GM23338 (cell line): Measurements from ENCODE around the gene ROBO1. TPM values are rescaled to one million over a fixed set of nuclear protein-coding genes. Genes with fewer than 3 reads are reported as not detected.

Source experiments
- ATAC-seq: fragments of 200-7000 bp; cut with Tn5 transposase; 3 replicates; pipeline ENCODE4 v1.9.1; 2020
- DNase-seq: peaks from one replicate; pipeline ENCODE4 v3.0.0-alpha.2; 2015; ENCODE audit warnings: low spot score
- H2AFZ ChIP-seq: fragments of 200-600 bp; sonication (generic); 2 replicates; pipeline ENCODE4 v1.8.0; 2016; ENCODE audit warnings: antibody characterized with exemption, mild to moderate bottlenecking, moderate library complexity
- H3F3A ChIP-seq: fragments of 200-600 bp; sonication (generic); replicated peaks from 2 replicates; pipeline ENCODE4 v1.8.0; 2017; ENCODE audit warnings: antibody characterized with exemption, mixed run types, low read depth
- H3K27ac ChIP-seq: fragments of 200-600 bp; sonication (generic); 2 replicates; pipeline ENCODE4 v1.6.1; 2016; ENCODE audit warnings: low read depth
- H3K27me3 ChIP-seq: fragments of 200-600 bp; sonication (generic); 2 replicates; pipeline ENCODE4 v1.8.0; 2016; ENCODE audit warnings: mild to moderate bottlenecking, mixed run types, moderate library complexity; ENCODE audit not compliant: insufficient read depth
- H3K36me3 ChIP-seq: fragments of 200-600 bp; sonication (generic); 2 replicates; pipeline ENCODE4 v1.8.0; 2016; ENCODE audit warnings: mild to moderate bottlenecking; ENCODE audit not compliant: insufficient read depth
- H3K4me1 ChIP-seq: fragments of 200-600 bp; sonication (generic); 2 replicates; pipeline ENCODE4 v1.8.0; 2016; ENCODE audit warnings: mild to moderate bottlenecking, moderate library complexity; ENCODE audit not compliant: insufficient read depth
- H3K4me2 ChIP-seq: fragments of 200-600 bp; sonication (generic); 2 replicates; pipeline ENCODE4 v1.7.1; 2017; ENCODE audit warnings: mixed run types
- H3K4me3 ChIP-seq: fragments of 200-600 bp; sonication (generic); 2 replicates; pipeline ENCODE4 v1.6.1; 2016; ENCODE audit warnings: mixed run types
- H3K79me2 ChIP-seq: fragments of 200-600 bp; sonication (generic); replicated peaks from 2 replicates; pipeline ENCODE4 v1.8.0; 2017; ENCODE audit warnings: mild to moderate bottlenecking; ENCODE audit not compliant: insufficient read depth
- H3K9me2 ChIP-seq: fragments of 200-600 bp; sonication (generic); 2 replicates; pipeline ENCODE4 v1.8.0; 2017; ENCODE audit not compliant: insufficient read depth
- H4K20me1 ChIP-seq: fragments of 200-600 bp; sonication (generic); replicated peaks from 2 replicates; pipeline ENCODE4 v1.8.0; 2017; ENCODE audit warnings: mild to moderate bottlenecking; ENCODE audit not compliant: insufficient read depth
- H3K27ac Mint-ChIP-seq: 2 replicates; pipeline ENCODE4 v1.8.0; 2020; ENCODE audit warnings: inconsistent platforms, mild to moderate bottlenecking, moderate library complexity, mixed read lengths
- H3K27me3 Mint-ChIP-seq: 3 replicates; pipeline ENCODE4 v1.8.0; 2022; ENCODE audit warnings: low read depth, mild to moderate bottlenecking, moderate library complexity, mixed read lengths, inconsistent platforms; ENCODE audit not compliant: insufficient read depth, poor library complexity
- H3K36me3 Mint-ChIP-seq: 3 replicates; pipeline ENCODE4 v1.8.0; 2021; ENCODE audit warnings: low read depth, mild to moderate bottlenecking, inconsistent platforms, moderate library complexity, mixed read lengths
- H3K4me1 Mint-ChIP-seq: 3 replicates; pipeline ENCODE4 v1.8.0; 2020; ENCODE audit warnings: mild to moderate bottlenecking, inconsistent platforms, mixed read lengths
- H3K4me3 Mint-ChIP-seq: 3 replicates; pipeline ENCODE4 v1.8.0; 2021; ENCODE audit warnings: moderate library complexity, mild to moderate bottlenecking, inconsistent platforms, mixed read lengths
- H3K9me3 Mint-ChIP-seq: 3 replicates; pipeline ENCODE4 v1.8.0; 2020; ENCODE audit warnings: moderate library complexity, mild to moderate bottlenecking, inconsistent platforms, mixed read lengths
- CREB1 ChIP-seq: fragments of 250-450 bp; sonication (Bioruptor Pico); IDR thresholded peaks from 2 replicates; pipeline ENCODE4 v1.5.0; 2020; ENCODE audit warnings: low read depth, mild to moderate bottlenecking, moderate library complexity
- EZH2 ChIP-seq: fragments of 200-600 bp; sonication (generic); IDR thresholded peaks from one replicate; pipeline ENCODE4 v1.8.0; 2017; ENCODE audit warnings: antibody characterized with exemption, mild to moderate bottlenecking, low read depth; ENCODE audit not compliant: unreplicated experiment
- EZH2phosphoT487 ChIP-seq: fragments of 200-600 bp; sonication (generic); IDR thresholded peaks from one replicate; pipeline ENCODE4 v1.8.1; 2018; ENCODE audit warnings: antibody characterized with exemption; ENCODE audit not compliant: unreplicated experiment
- JUNB ChIP-seq: IDR thresholded peaks from one replicate; pipeline ENCODE4 v1.6.1; 2016; ENCODE audit warnings: antibody characterized with exemption; ENCODE audit not compliant: unreplicated experiment
- NANOG ChIP-seq: IDR thresholded peaks from 2 replicates; pipeline ENCODE4 v1.6.1; 2016; ENCODE audit warnings: antibody characterized with exemption, borderline replicate concordance
- POLR2AphosphoS5 ChIP-seq: IDR thresholded peaks from 2 replicates; pipeline ENCODE4 v1.6.1; 2016; ENCODE audit warnings: antibody characterized with exemption, low read depth
- STAT1 ChIP-seq: IDR thresholded peaks from one replicate; pipeline ENCODE4 v1.6.1; 2016; ENCODE audit warnings: antibody characterized with exemption; ENCODE audit not compliant: unreplicated experiment
- ZNF114 ChIP-seq: fragments of 250-450 bp; sonication (Bioruptor Pico); IDR thresholded peaks from 2 replicates; pipeline ENCODE4 v1.5.0; 2020; ENCODE audit warnings: mild to moderate bottlenecking, moderate library complexity
- ZNF331 ChIP-seq: fragments of 250-450 bp; sonication (Bioruptor Pico); IDR thresholded peaks from 2 replicates; pipeline ENCODE4 v1.5.0; 2020; ENCODE audit warnings: low read depth, mild to moderate bottlenecking, moderate library complexity
- polyA plus RNA-seq: library from polyadenylated mRNA; unstranded; fragments of >200 nt; fragmentation: Nextera tagmentation; extraction: Ambion mirVana; gene quantifications from 2 replicates; pipeline ENCODE4 v1.2.1, GENCODE V29; 2016
- total RNA-seq: library from RNA; depleted of rRNA; stranded (reverse); fragments of >200 nt; shearing (Covaris generic); gene quantifications from 2 replicates; pipeline ENCODE4 v1.2.3, GENCODE V29; 2014
- TF ChIP-seq, protein P1 (sequence below): IDR thresholded peaks from one replicate; pipeline ENCODE4 v1.6.1; 2018; ENCODE audit warnings: antibody characterized with exemption; ENCODE audit not compliant: unreplicated experiment
- TF ChIP-seq, protein P2 (sequence below): IDR thresholded peaks from 2 replicates; pipeline ENCODE4 v1.6.1; 2016; ENCODE audit warnings: antibody characterized with exemption
- TF ChIP-seq, protein P3 (sequence below): fragments of 250-450 bp; sonication (Bioruptor Pico); IDR thresholded peaks from 2 replicates; pipeline ENCODE4 v1.5.0; 2020; ENCODE audit warnings: mild to moderate bottlenecking, moderate library complexity
- TF ChIP-seq, protein P4 (sequence below), 2 experiments: fragments of 200-600 bp in 1 of 2; sonication (generic) in 1 of 2; conservative IDR thresholded peaks; 2 replicates each; pipeline versions ENCODE4 v1.5.1 to v1.6.1; 2016 to 2017; ENCODE audit warnings: antibody characterized with exemption in 2 of 2, low read depth in 2 of 2, mild to moderate bottlenecking in 2 of 2, moderate library complexity in 1 of 2

The ROBO1 gene
- total and polyA plus RNA-seq, 2 experiments from 2014 or later: 19.2 to 78.3 TPM

DNA sequence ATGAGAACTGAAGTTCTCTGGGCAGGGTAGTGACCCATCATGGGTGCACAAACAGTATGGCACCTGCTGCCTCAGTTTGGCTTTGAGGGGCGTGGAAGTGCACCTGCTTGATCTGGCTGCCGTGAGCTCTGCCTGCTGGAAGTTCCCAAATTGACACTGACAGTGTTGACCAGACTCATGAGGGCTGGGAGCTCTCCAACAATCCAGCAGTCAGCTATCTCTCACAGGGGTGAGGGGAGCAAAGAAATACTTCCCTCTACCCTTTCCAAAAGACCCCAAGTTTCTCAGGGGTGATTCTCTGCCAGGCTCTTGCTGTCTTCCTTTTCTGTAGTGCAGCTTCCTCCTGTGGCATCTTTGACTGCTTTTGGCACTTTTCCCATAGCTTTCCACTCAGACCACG, 49.4 kb upstream of the ROBO1 start:
- no peaks in the 10 kb centered on the region for H3K9me2 ChIP-seq
- Mint-ChIP-seq H3K27ac (no peak overlapping the region), H3K27me3 (no peaks in the 10 kb centered on the region), H3K9me3 (peaks cover 14% of the 10 kb centered on the region; the same call in 2 of the 3 replicates), H3K4me3 (no peak overlapping the region), H3K4me1 (peaks cover 4% of the 10 kb centered on the region; the same call in 2 of the 3 replicates), H3K36me3 (no peaks in the 10 kb centered on the region)
- no peak overlapping the region for H3K4me2 ChIP-seq
- H3K4me1 ChIP-seq: no peaks in the 10 kb centered on the region
- H3K36me3 ChIP-seq: no peaks in the 10 kb centered on the region
- no peak overlapping the region for H3K4me3 ChIP-seq
- DNase-seq (no peak), ATAC-seq (no peak)
- TF ChIP-seq, protein P1, sequence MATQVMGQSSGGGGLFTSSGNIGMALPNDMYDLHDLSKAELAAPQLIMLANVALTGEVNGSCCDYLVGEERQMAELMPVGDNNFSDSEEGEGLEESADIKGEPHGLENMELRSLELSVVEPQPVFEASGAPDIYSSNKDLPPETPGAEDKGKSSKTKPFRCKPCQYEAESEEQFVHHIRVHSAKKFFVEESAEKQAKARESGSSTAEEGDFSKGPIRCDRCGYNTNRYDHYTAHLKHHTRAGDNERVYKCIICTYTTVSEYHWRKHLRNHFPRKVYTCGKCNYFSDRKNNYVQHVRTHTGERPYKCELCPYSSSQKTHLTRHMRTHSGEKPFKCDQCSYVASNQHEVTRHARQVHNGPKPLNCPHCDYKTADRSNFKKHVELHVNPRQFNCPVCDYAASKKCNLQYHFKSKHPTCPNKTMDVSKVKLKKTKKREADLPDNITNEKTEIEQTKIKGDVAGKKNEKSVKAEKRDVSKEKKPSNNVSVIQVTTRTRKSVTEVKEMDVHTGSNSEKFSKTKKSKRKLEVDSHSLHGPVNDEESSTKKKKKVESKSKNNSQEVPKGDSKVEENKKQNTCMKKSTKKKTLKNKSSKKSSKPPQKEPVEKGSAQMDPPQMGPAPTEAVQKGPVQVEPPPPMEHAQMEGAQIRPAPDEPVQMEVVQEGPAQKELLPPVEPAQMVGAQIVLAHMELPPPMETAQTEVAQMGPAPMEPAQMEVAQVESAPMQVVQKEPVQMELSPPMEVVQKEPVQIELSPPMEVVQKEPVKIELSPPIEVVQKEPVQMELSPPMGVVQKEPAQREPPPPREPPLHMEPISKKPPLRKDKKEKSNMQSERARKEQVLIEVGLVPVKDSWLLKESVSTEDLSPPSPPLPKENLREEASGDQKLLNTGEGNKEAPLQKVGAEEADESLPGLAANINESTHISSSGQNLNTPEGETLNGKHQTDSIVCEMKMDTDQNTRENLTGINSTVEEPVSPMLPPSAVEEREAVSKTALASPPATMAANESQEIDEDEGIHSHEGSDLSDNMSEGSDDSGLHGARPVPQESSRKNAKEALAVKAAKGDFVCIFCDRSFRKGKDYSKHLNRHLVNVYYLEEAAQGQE: no peak
- TF ChIP-seq EZH2: no peak
- TF ChIP-seq EZH2phosphoT487: no peak
- no peak for TF ChIP-seq JUNB
- TF ChIP-seq STAT1: no peak
- TF ChIP-seq, protein P2, sequence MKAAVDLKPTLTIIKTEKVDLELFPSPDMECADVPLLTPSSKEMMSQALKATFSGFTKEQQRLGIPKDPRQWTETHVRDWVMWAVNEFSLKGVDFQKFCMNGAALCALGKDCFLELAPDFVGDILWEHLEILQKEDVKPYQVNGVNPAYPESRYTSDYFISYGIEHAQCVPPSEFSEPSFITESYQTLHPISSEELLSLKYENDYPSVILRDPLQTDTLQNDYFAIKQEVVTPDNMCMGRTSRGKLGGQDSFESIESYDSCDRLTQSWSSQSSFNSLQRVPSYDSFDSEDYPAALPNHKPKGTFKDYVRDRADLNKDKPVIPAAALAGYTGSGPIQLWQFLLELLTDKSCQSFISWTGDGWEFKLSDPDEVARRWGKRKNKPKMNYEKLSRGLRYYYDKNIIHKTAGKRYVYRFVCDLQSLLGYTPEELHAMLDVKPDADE: no peak
- TF ChIP-seq, protein P3, sequence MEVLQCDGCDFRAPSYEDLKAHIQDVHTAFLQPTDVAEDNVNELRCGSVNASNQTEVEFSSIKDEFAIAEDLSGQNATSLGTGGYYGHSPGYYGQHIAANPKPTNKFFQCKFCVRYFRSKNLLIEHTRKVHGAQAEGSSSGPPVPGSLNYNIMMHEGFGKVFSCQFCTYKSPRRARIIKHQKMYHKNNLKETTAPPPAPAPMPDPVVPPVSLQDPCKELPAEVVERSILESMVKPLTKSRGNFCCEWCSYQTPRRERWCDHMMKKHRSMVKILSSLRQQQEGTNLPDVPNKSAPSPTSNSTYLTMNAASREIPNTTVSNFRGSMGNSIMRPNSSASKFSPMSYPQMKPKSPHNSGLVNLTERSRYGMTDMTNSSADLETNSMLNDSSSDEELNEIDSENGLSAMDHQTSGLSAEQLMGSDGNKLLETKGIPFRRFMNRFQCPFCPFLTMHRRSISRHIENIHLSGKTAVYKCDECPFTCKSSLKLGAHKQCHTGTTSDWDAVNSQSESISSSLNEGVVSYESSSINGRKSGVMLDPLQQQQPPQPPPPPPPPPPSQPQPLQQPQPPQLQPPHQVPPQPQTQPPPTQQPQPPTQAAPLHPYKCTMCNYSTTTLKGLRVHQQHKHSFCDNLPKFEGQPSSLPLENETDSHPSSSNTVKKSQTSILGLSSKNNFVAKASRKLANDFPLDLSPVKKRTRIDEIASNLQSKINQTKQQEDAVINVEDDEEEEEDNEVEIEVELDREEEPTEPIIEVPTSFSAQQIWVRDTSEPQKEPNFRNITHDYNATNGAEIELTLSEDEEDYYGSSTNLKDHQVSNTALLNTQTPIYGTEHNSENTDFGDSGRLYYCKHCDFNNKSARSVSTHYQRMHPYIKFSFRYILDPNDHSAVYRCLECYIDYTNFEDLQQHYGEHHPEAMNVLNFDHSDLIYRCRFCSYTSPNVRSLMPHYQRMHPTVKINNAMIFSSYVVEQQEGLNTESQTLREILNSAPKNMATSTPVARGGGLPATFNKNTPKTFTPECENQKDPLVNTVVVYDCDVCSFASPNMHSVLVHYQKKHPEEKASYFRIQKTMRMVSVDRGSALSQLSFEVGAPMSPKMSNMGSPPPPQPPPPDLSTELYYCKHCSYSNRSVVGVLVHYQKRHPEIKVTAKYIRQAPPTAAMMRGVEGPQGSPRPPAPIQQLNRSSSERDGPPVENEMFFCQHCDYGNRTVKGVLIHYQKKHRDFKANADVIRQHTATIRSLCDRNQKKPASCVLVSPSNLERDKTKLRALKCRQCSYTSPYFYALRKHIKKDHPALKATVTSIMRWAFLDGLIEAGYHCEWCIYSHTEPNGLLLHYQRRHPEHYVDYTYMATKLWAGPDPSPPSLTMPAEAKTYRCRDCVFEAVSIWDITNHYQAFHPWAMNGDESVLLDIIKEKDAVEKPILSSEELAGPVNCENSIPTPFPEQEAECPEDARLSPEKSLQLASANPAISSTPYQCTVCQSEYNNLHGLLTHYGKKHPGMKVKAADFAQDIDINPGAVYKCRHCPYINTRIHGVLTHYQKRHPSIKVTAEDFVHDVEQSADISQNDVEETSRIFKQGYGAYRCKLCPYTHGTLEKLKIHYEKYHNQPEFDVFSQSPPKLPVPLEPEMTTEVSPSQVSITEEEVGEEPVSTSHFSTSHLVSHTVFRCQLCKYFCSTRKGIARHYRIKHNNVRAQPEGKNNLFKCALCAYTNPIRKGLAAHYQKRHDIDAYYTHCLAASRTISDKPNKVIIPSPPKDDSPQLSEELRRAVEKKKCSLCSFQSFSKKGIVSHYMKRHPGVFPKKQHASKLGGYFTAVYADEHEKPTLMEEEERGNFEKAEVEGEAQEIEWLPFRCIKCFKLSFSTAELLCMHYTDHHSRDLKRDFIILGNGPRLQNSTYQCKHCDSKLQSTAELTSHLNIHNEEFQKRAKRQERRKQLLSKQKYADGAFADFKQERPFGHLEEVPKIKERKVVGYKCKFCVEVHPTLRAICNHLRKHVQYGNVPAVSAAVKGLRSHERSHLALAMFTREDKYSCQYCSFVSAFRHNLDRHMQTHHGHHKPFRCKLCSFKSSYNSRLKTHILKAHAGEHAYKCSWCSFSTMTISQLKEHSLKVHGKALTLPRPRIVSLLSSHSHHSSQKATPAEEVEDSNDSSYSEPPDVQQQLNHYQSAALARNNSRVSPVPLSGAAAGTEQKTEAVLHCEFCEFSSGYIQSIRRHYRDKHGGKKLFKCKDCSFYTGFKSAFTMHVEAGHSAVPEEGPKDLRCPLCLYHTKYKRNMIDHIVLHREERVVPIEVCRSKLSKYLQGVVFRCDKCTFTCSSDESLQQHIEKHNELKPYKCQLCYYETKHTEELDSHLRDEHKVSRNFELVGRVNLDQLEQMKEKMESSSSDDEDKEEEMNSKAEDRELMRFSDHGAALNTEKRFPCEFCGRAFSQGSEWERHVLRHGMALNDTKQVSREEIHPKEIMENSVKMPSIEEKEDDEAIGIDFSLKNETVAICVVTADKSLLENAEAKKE: no peak
- TF ChIP-seq ZNF114: no peak
- no peak for TF ChIP-seq CREB1 (CRISPR knock-in tag)
- no peak for TF ChIP-seq NANOG
- no peak for TF ChIP-seq ZNF331 (CRISPR knock-in tag)
- TF ChIP-seq, protein P4, sequence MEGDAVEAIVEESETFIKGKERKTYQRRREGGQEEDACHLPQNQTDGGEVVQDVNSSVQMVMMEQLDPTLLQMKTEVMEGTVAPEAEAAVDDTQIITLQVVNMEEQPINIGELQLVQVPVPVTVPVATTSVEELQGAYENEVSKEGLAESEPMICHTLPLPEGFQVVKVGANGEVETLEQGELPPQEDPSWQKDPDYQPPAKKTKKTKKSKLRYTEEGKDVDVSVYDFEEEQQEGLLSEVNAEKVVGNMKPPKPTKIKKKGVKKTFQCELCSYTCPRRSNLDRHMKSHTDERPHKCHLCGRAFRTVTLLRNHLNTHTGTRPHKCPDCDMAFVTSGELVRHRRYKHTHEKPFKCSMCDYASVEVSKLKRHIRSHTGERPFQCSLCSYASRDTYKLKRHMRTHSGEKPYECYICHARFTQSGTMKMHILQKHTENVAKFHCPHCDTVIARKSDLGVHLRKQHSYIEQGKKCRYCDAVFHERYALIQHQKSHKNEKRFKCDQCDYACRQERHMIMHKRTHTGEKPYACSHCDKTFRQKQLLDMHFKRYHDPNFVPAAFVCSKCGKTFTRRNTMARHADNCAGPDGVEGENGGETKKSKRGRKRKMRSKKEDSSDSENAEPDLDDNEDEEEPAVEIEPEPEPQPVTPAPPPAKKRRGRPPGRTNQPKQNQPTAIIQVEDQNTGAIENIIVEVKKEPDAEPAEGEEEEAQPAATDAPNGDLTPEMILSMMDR (conservative IDR thresholded peaks at IDR 0.05; ENCODE audit: low read depth in 2 of 2): no peak
- no peak for TF ChIP-seq POLR2AphosphoS5
- no peaks in the 10 kb centered on the region for H3K27me3 ChIP-seq
- no peaks in the 10 kb centered on the region for H4K20me1 ChIP-seq
- no peaks in the 10 kb centered on the region for H3K79me2 ChIP-seq
- no peak overlapping the region for H3K27ac ChIP-seq
- H3F3A ChIP-seq: no peaks in the 10 kb centered on the region
- H2AFZ ChIP-seq: no peak overlapping the region
